SW 1271 (cell line): ENCODE data around the gene MUC5AC.
"Not testable (repeated sequence)": the region's sequence is repeated elsewhere in the genome, so short reads cannot be mapped to it uniquely, and the experiment has no call there.

Experiments used
- DNase-seq, 2 experiments: peaks; one replicate each; lab custom pipeline; 2025; lab: John Stamatoyannopoulos, UW

MUC5AC gene

GRCh38 chr11:1237128-1237580 lies 79.4 kb downstream of the MUC5AC start:
- DNase-seq: no peak

GRCh38 chr11:1237851-1238250 lies 80.1 kb downstream of the MUC5AC start:
- no peak for DNase-seq

GRCh38 chr11:1238767-1239595 lies 81.2 kb downstream of the MUC5AC start:
- DNase-seq: no peak

- DNase-seq: no peak
These were observed 81.9 kb downstream of the MUC5AC start for GRCh38 chr11:1239596-1240205.

GRCh38 chr11:1240771-1241170 lies 83.0 kb downstream of the MUC5AC start:
- no peak for DNase-seq

GRCh38 chr11:1241706-1242105 lies 84.0 kb downstream of the MUC5AC start:
- DNase-seq: no peak

- no peak for DNase-seq
These were observed 84.5 kb downstream of the MUC5AC start for GRCh38 chr11:1242289-1242688.

GRCh38 chr11:1242751-1243150 lies 85.0 kb downstream of the MUC5AC start:
- DNase-seq: not testable (repeated sequence)

- not testable (repeated sequence) for DNase-seq
These were observed 85.8 kb downstream of the MUC5AC start for GRCh38 chr11:1243521-1243920.

GRCh38 chr11:1244557-1244956 lies 86.8 kb downstream of the MUC5AC start:
- not testable (repeated sequence) for DNase-seq

GRCh38 chr11:1245717-1246116 lies 88.0 kb downstream of the MUC5AC start:
- DNase-seq: not testable (repeated sequence)

GRCh38 chr11:1246301-1246700 lies 88.5 kb downstream of the MUC5AC start:
- not testable (repeated sequence) for DNase-seq

GRCh38 chr11:1247026-1247425 lies 89.3 kb downstream of the MUC5AC start:
- not testable (repeated sequence) for DNase-seq

- DNase-seq: not testable (repeated sequence)
These were observed 91.2 kb downstream of the MUC5AC start for GRCh38 chr11:1248951-1249350.

- DNase-seq: not testable (repeated sequence)
These were observed 92.7 kb downstream of the MUC5AC start for GRCh38 chr11:1250411-1250810.
